Stimulated activated CD4-positive, alpha-beta T cell treated with anti-CD3 and anti-CD28 coated beads, Interleukin-15, amount 100 ng/mL, for 1 hour (primary cell): ENCODE results near the gene SAMD4B.
"Not testable (repeated sequence)": the region's sequence is repeated elsewhere in the genome, so short reads cannot be mapped to it uniquely, and the experiment has no call there.

Experiments used
- DNase-seq, 2 donors: peaks; one replicate each; pipeline ENCODE4 v3.0.0-alpha.2; 2020; ENCODE audit warnings: low read depth in 1 of 2, low spot score in 1 of 2

The SAMD4B gene

GRCh38 chr19:39334444-39334976 is 7.7 kb upstream of the SAMD4B start:
- no peak for DNase-seq

DNA sequence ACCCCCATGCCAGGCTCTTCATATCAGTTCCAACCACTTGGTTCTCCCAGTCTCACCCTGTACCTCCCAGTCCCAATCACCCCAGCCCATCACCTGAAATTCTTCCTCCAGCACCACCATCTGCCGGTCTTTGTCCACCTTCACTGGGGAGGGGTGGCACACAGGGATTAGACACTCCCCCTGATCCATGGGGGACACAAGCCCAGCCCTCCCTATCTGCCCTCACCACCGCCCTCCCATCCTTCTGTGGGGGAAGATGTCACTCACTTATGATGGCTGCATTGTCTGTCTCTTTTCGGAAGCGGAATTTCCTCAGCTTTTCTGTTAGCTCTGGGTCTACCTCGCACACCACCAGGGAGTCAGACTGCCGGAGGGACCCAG is 7.1 kb upstream of the SAMD4B start:
- DNase-seq, result no peak

DNA sequence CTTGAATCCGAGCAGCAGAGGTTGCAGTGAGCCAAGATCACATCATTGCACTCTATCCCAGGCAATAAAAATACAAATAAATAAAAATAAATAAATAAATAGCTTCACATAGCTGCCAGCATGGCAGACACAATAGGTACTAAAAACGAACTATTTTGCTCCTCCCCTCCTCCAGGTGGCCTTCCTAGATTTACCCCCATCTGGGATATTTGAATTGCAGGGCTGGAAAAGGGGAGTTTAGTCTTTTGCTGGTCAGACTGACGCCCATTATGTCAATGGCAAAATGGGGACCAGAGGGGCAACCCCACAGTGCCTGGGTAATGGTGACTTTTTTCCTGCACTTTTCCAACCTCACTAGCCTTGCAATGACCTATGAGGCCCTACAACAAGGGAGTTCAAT is 5.7 kb upstream of the SAMD4B start:
- no peak for DNase-seq

DNA sequence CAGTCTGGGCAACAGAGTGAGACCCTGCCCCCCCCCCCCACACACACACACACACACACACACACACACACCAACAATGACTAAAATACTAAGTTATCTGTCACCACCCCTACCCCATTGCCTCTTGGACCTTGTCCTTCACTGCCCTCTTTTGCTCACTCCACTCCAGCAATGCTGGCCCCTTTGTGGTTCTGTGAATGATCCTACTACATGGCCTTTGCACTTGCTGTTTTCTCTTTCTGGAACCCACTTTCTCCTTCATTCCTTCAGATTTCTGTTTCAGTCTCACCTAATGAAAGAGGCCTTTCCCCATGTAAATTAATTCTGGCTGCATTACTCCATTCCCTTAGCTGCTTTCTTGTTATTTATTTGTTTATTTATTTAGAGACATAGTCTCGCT is 2.5 kb upstream of the SAMD4B start:
- no peak for DNase-seq

- not testable (repeated sequence) for DNase-seq
Observed at GRCh38 chr19:39340156-39340555, 2.1 kb upstream of the SAMD4B start.

DNA sequence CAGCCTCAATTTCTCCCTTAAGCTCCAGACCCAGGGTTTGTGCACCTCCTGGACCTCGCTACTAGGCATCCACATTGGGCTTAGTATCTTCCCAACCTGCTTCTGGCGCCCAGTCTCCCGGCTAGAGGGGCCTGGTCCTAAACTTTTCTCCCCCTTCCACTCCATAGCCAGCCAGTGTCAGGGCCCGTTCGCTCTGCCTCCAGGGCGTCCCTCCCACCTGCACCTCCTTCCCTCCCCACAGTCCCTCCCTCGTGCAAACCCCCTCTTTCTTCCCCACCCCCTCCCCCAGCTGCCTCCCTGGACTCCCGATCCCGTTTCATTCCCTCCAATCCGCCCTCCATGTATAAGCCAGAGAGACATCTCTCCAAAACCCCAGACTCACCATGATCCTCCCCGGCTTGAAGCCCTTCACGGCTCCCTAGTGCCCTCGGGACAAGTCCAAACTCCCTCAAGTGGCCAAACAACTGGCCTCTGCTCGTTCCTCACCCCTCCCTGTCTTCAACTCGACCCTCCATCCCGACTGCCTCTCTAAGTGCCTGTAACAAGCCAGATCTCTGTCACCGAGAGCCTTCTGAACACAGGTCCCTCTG is 997 bp upstream of the SAMD4B start:
- DNase-seq, result no peak

GRCh38 chr19:39342647-39343305 is 555 bp downstream of the SAMD4B start:
- no peak for DNase-seq

GRCh38 chr19:39345956-39346355 is 3.7 kb downstream of the SAMD4B start:
- DNase-seq, result no peak

DNA sequence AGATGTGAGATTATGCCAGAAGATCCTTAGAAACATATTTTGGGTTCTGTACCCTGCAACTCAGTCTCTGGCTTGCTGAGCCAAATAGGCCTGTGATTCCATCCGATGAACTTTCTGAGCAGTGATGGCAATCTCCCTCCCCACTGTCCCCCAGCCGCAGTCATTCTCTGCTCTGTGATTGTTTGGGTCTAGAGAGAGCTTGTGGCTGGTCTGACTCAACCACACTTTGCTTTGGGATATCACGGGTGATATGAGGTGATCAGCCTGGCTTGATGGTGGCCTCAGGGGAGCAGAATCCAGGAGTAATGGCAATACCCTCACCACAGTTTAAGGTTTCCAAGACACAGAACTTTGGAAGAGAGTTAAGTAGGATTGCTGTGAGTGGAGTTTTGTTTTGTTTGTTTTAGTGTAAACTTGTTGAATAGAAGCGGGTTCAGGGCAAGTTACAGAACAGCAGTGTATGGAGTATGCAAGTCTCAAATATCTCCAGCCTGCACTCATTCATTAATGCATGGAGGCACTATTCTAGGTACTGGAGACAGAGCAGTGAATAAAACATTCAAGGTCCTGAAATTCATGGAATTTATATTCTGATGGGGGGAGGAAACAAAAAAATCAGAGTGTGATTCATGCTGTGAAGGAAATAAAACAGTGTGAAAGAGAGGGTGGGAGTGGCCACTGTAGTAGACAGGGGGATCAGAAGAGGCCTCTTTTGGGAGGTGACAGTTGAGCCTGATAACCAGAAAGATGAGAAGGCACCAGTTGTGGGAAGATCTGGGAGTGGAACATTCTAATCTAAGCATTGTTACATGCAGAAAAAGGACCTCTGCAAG is 5.3 kb downstream of the SAMD4B start:
- no peak for DNase-seq

GRCh38 chr19:39349326-39349725 is 7.1 kb downstream of the SAMD4B start:
- no peak for DNase-seq

DNA sequence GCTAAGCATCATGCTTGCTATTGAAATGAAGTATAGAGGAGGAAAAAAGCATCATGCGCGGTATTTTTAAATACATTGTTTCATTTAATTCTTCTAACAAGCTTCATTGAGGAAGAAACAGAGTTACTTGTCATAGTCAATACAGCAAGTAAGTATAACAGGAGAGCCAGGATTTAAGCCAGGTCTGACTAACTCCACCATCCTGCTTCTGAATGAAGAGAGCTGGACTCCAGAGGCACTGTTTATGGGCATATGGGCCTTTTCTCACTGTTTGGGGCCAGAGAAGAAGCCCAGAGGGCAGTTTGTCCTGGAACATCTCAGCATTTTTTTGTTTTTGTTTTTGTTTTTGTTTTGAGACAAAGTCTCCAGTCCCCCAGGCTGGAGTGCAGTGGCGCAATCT is 7.9 kb downstream of the SAMD4B start:
- no peak for DNase-seq

- no peak for DNase-seq
Observed at GRCh38 chr19:39351537-39352064, 9.4 kb downstream of the SAMD4B start.

DNA sequence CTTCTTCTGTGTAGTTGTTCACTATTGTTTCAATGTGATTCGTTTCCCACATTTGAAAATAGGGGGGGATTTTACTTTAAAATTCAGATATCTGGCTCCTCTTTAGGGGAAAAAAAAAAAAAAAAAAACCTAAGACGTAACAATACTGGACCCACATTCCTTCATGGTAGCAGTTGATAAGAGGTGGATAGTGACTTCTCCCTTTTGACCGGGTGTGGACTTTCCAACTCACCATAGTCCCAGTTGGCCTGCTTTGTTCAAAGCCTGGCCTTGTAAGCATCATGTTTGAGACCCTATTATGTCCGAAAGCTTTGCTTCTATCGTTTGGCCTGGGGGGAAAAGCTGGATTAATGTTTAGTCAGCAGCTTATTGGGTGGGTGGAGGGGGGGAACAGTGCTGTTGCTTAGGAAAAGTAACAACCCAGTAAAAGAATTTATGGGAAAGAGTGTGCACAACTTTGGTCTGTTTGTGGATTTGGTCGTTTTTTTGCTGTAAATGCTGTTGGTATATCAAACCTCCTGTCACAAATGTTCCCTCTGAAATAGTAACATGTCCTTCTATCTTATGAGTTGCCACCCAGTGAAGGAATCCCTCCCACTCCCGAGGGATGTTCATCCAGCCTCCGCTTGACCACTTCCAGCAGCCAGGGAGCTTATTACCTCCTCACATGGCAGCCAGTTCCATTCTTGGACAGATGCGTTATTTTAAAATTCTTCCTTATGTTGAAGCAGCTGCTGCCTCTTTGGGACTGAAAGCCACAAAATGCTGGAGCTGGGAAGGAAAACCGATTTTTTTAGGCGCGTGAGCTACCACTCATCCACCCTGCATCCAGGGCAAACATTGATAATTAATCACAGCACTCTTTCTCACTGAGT is 10.4 kb downstream of the SAMD4B start:
- no peak for DNase-seq

- no peak for DNase-seq
Observed at GRCh38 chr19:39355253-39355652, 13.0 kb downstream of the SAMD4B start.

- no peak for DNase-seq
Observed at GRCh38 chr19:39356073-39356472, 13.9 kb downstream of the SAMD4B start.

DNA sequence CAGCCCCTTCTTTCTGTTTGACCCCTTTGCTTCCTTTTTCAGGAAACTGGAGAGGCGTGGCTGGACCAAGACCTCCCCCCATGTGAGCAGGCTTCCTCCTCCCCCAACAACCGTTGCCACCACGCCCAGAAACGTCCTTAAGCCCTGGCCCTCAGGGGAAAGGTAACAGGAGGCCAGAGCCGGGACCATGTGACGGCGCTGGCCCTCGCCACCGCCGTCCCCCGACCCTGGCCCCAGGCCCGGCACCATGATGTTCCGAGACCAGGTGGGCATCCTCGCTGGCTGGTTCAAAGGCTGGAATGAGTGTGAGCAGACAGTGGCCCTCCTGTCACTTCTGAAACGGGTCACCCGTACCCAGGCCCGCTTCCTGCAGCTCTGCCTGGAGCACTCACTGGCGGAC is 14.4 kb downstream of the SAMD4B start:
- DNase-seq, result no peak

DNA sequence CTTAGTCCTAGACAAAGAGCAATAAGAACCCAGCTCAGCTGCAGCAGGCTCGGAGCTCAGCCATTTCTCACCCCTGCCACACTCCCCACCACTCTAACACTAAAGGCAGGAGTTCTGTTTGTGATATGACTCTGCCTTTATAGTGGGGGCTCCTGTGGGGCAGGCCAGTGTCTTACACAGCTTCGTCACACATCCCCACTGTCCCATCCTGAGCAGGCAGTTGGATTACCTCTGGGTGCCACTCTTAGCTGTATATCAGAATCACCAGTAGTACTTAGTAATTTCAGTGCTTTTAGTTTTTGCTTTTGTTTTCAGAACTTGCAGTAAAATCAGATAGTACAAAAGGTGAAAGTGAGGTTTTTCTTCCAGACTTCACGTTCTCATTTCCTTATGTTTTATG is 16.8 kb downstream of the SAMD4B start:
- no peak for DNase-seq

- DNase-seq, result no peak
Observed at GRCh38 chr19:39360599-39360998, 18.4 kb downstream of the SAMD4B start.

DNA sequence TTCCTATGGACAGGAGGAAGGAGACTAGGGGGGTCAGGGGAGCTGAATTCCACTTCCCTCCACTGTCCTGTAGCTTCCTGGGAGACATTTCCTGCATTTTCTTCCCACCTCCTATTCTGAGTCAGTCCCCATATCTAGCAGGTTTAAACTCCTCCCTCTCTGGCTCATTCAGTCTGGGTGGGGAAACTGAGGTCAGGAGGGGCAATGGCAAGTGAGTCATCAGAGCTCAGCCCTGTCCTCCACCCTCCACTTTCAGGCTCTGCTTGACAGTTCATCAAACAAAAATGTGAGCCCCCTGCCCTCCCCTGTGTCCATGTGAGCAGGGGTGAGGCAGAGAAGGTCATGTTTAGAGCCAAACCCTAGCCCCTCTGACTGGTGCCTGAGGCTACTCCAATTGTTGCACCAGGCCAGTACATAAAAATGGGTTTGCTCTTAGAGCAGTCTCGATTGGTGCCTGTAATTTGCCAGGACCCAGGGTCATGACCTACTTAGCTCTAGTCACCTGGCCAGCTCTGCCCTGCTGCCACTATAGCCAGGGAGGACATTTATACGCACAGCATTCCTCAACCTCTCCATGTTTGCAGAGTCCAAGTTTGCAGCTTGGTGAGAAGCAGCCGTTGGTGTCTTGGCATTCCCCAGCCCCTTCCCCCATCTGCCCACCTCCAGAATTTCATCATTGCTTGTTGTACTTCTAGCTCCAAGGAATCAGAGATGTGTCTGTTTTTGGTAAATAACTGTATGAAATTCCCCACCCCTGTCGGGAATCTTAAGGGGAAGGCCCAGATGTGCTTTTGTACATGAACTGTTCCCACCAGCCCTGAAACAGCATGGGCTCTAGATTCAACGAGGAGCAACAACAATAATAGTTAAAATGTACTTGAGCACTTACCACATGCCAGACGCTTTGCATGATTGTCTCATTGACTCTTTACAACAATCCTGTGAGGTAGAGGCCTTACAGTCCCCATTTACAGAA is 20.7 kb downstream of the SAMD4B start:
- no peak for DNase-seq
